Lower leg skin (tissue), 4 donors: Measurements from ENCODE around the gene IL1B. TPM values are rescaled to one million over a fixed set of nuclear protein-coding genes. Genes with fewer than 3 reads are reported as not detected.

Source experiments
- DNase-seq, 2 donors: peaks; one replicate each; pipeline ENCODE4 v3.0.0-alpha.2; 2019; ENCODE audit warnings: low spot score in 2 of 2
- H3K4me3 ChIP-seq: fragments of 200-600 bp; sonication (generic); 2 replicates; pipeline ENCODE4 v1.5.1; 2017; ENCODE audit warnings: mild to moderate bottlenecking, low read depth; ENCODE audit not compliant: poor library complexity, severe bottlenecking
- POLR2A ChIP-seq, 2 donors: fragments of 450-650 bp; IDR thresholded peaks; one replicate each; pipeline ENCODE4 v1.6.1; 2016 to 2017; ENCODE audit warnings: antibody characterized with exemption in 2 of 2, mild to moderate bottlenecking in 1 of 2, moderate library complexity in 1 of 2
- WGBS, 2 donors: methylation state at CpG; one replicate each; pipeline ENCODE4 v1.1.5; 2018; 5-methylcytosine and 5-hydroxymethylcytosine counted together
- intact Hi-C: fragments of 100-400 bp; cut with DNase I; formaldehyde crosslinking; loops from one replicate; pipeline ENCODE4 v1.15.0; 2023; ENCODE audit warnings: low total_unique reads
- total RNA-seq, 4 donors: library from RNA; depleted of rRNA; stranded (reverse); fragments of >200 nt; gene quantifications; one replicate each; pipeline ENCODE4 v1.1.0, GENCODE V29; 2016
- TF ChIP-seq, protein P1 (sequence below), 3 donors: fragments of 450-650 bp; IDR thresholded peaks; one replicate each; pipeline ENCODE4 v1.5.1; 2016; ENCODE audit warnings: antibody characterized with exemption in 3 of 3, mild to moderate bottlenecking in 3 of 3, moderate library complexity in 2 of 3

IL1B gene
- total RNA-seq, 4 donors from 2014 or later: 0.47 TPM; not detected in 3

DNA sequence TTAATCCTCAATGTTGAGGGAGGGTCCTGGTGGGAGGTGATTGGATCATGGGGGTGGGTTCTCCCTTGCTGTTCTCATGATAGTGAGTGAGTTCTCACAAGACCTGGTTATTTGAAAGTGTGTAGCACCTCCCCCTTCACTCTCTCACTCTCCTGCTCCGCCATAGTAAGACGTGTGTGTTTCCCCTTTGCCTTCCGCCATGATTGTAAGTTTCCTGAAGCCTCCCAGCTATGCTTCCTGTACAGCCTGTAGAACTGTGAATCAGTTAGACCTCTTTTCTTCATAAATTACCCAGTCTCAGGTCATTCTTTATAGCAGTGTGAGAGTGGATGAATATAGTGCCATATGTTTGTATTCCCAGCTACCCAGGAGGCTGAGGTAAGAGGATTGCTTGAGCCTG is 9.6 kb downstream of the IL1B start:
- no peak overlapping the region for H3K4me3 ChIP-seq
- intact Hi-C loops: no loop called here
- TF ChIP-seq, protein P1, sequence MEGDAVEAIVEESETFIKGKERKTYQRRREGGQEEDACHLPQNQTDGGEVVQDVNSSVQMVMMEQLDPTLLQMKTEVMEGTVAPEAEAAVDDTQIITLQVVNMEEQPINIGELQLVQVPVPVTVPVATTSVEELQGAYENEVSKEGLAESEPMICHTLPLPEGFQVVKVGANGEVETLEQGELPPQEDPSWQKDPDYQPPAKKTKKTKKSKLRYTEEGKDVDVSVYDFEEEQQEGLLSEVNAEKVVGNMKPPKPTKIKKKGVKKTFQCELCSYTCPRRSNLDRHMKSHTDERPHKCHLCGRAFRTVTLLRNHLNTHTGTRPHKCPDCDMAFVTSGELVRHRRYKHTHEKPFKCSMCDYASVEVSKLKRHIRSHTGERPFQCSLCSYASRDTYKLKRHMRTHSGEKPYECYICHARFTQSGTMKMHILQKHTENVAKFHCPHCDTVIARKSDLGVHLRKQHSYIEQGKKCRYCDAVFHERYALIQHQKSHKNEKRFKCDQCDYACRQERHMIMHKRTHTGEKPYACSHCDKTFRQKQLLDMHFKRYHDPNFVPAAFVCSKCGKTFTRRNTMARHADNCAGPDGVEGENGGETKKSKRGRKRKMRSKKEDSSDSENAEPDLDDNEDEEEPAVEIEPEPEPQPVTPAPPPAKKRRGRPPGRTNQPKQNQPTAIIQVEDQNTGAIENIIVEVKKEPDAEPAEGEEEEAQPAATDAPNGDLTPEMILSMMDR (IDR thresholded peaks at IDR 0.05): no peak
- no peak for TF ChIP-seq POLR2A (IDR thresholded peaks at IDR 0.05)
- 67 to 80% methylated on average over 3 of the region's 3 CpGs for WGBS, 2 donors
- peak in 1 of 2 donors; percentile 4 for DNase-seq

DNA sequence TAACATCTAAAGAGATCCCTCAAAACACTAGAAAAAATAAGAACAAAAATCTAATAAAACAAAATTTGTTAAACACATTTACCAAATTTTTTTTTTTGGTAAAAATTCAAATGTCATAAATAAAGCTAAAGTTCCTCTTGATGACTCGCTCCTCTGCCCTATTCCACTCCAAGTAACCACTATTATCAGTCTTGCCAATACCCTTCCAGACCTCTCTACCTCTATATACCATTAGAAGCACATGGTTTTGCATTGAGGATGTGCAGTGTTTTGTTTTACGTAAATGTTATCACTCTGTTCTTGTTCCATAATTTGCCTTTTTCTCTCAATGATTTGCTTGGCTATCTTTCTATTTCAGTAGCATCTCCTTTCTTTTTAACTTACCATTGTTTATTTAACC is 10.9 kb downstream of the IL1B start:
- DNase-seq: no peak
- no peak overlapping the region for H3K4me3 ChIP-seq
- no peak for TF ChIP-seq POLR2A (IDR thresholded peaks at IDR 0.05)
- TF ChIP-seq, protein P1 (IDR thresholded peaks at IDR 0.05): no peak
- intact Hi-C loops: no loop called here
- WGBS, 2 donors: 90 to 95% methylated on average over 2 of the region's 2 CpGs

DNA sequence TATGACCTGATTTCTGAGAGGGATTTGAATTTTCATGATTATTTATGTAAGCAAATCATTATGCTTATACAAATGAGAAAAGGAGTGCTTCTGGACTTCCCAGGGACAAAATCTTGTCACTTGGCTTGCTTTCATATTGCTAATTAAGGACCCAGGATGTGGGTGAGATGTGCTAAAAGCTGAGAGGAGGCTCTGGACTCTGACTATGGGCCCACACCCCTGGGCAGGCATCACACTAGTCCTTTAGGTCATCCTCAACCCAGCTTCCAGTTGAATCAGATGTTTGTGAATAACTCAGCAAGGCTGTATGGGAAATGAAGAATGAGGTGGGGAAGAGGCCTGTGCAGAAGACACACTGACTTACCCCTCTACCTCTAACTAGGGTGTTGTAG is 11.9 kb downstream of the IL1B start:
- TF ChIP-seq, protein P1 (IDR thresholded peaks at IDR 0.05): no peak
- no peak for TF ChIP-seq POLR2A (IDR thresholded peaks at IDR 0.05)
- no peak overlapping the region for H3K4me3 ChIP-seq
- intact Hi-C loops: no loop called here

DNA sequence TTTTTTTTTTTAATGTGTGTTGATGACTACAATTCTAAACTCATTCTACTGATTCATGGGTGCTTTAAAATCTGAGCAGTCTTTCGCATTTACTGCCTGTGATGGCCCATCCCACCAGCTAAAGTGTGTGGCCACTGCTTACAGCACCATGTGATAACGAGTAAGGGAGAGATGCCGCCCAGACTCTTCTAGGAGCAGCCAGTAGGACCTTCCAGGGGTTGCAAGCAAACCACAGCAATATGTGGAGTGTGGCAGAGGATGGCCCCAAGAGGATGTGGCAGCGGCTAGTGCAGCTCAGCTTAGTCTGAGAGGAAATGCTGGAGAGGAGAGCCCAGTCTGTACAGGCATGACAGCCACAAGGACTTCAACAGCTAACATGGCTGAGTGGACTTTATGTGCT is 14.9 kb downstream of the IL1B start:
- intact Hi-C loops: loop anchor here (2.0 kb wide), 1 partner anchor 75 kb away; no protein-coding TSS in a partner anchor
- no peak for TF ChIP-seq POLR2A (IDR thresholded peaks at IDR 0.05)
- TF ChIP-seq, protein P1 (IDR thresholded peaks at IDR 0.05): no peak
- 74% methylated on average over 4 of the region's 4 CpGs for whole genome bisulfite sequencing, 2 donors
- DNase-seq: no peak
- H3K4me3 ChIP-seq: no peak overlapping the region

More for the DNA sequence above, 11.9 kb downstream of the IL1B start:
- DNase-seq: no peak

DNA sequence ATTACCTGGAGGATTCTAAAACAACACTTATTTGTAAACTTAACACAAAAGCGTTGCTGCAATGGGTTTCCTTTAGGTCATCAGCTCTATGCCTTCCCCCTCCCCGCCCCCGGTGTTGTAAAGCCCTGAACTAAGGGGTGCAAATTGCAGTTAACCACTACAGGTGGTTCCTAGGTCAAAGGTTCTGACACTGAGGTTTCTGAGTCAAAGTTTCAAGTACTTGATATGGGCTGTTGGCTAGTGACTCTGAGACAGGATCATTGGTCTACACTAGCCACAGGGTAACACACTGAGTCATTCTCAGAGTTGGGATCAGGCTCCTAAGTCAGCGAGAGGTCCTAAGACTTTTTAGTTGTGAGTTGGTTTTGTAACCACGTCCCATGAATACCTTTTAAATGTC is 15.4 kb downstream of the IL1B start:
- 74 to 76% methylated on average over 5 of the region's 5 CpGs for WGBS, 2 donors
- intact Hi-C loops: no loop called here
- H3K4me3 ChIP-seq: no peak overlapping the region
- no peak for DNase-seq
- TF ChIP-seq, protein P1 (IDR thresholded peaks at IDR 0.05): no peak
- no peak for TF ChIP-seq POLR2A (IDR thresholded peaks at IDR 0.05)

DNA sequence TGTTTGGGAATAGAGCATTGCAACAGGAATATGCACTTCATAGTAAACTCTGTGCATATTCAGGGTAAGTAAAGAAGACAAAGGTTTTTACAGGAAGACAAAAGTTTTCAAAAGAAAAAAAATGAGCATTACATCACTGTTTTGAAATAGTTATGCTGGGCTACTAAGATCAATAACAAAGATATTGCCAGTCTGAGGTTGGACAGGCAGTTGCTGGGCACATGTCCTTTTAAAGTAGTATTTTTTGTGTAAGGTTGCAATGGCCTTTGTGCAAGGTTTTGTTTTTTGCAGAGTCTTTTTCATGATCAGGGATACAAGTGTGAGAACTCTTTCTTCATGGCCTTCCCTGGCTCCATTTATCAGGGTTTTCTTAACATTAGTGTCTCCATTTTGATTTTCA is 16.2 kb downstream of the IL1B start:
- no peak for DNase-seq
- TF ChIP-seq POLR2A (IDR thresholded peaks at IDR 0.05): no peak
- TF ChIP-seq, protein P1 (IDR thresholded peaks at IDR 0.05): no peak
- intact Hi-C loops: no loop called here
- H3K4me3 ChIP-seq: no peak overlapping the region
